ENCODE results near the gene IVD. TPM values are rescaled to one million over a fixed set of nuclear protein-coding genes. Genes with fewer than 3 reads are reported as not detected.

Gene IVD
- polyA plus RNA-seq, 1 of the 3 experiments (the other 2 are of a cell fraction) = 54.2 TPM

DNA sequence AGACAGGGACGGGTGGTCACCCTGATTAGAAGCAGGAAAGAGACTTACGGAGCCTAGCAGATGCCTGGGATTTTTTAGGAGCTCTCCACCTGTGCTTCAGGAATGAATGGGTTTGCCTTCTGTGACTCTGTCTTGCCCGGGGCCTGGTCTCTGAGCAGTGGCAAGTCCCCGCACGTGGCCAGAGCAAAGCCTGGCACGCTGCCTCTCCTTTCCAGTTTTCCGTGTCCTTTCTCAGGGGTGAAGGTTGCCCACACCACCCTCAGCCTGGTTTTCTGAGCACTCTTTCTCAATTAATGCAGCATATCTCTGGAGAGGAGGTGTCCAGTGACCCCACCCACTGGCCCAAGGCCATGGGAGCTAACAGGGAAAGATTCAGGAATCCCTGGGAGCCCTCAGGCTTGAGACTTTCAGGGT lies 50.7 kb downstream of the IVD start (continued):
- TF ChIP-seq ELF1 (IDR thresholded peaks at IDR 0.05) (no peak), RAD21 (IDR thresholded peaks at IDR 0.05; ENCODE audit: low read length) (no peak), NRF1 (IDR thresholded peaks at IDR 0.05; ENCODE audit: low read depth, low read length) (no peak), EZH2phosphoT487 (IDR thresholded peaks at IDR 0.05; ENCODE audit: borderline replicate concordance, low read depth) (no peak), EP300 (IDR thresholded peaks at IDR 0.05; ENCODE audit: borderline replicate concordance in 1 of 2, low read depth in 1 of 2, low read length in 1 of 2) (no peak), IRF3 (IDR thresholded peaks at IDR 0.05; ENCODE audit: low read depth, low read length) (no peak), FOXM1 (IDR thresholded peaks at IDR 0.05; ENCODE audit: low read depth) (no peak)

GRCh38 chr15:40456738-40457137 lies 51.1 kb downstream of the IVD start:
- ChIA-PET CTCF (interaction anchor here (0.5 to 2.3 kb wide), 7 partner anchors 13 to 136 kb away, joined by 3 to 11 read pairs (median 4); no protein-coding TSS in a partner anchor), POLR2A (interaction anchor here (0.7 to 1.0 kb wide), 3 partner anchors 13 to 113 kb away, joined by 3 read pairs; partner anchors contain the start of gene RPUSD2)
- Histone ChIP-seq H3K36me3 (replicated peaks in 1 of 2; ENCODE audit: control insufficient read depth in 1 of 2, insufficient read depth in 2 of 2, low read length in 1 of 2) (peaks cover 0 to 15% of the 10 kb centered on the region in 2 experiments), H3K9ac (no peak overlapping the region), H3K27ac (ENCODE audit: low read depth in 2 of 2, low read length in 1 of 2) (no peak overlapping the region; a peak in 1 of 4 replicates), H3K9me3 (no peaks in the 10 kb centered on the region), H3K4me2 (no peak overlapping the region), H4K20me1 (ENCODE audit: insufficient read depth) (peaks cover 59% of the 10 kb centered on the region), H3F3A (replicated peaks; ENCODE audit: insufficient read depth) (no peaks in the 10 kb centered on the region), H3K9me2 (no peaks in the 10 kb centered on the region), H3K4me1 (ENCODE audit: control insufficient read depth in 1 of 2, insufficient read depth in 2 of 2, low read depth in 1 of 2, low read length in 1 of 2) (peaks cover 22 to 23% of the 10 kb centered on the region in 2 experiments; a peak in 3 of 4 replicates), H3K4me3 (ENCODE audit: low read depth in 2 of 2, low read length in 1 of 2) (no peak overlapping the region), H3K79me2 (ENCODE audit: insufficient read depth) (peaks cover 56% of the 10 kb centered on the region), H3K27me3 (ENCODE audit: insufficient read depth) (no peaks in the 10 kb centered on the region), H2AFZ (ENCODE audit: low read depth) (no peak overlapping the region)
- TF ChIP-seq FOSL2 (IDR thresholded peaks at IDR 0.05; ENCODE audit: borderline replicate concordance, low read depth) (no peak), MEF2A (IDR thresholded peaks at IDR 0.05; ENCODE audit: borderline replicate concordance, low read depth) (no peak), ELF1 (IDR thresholded peaks at IDR 0.05) (no peak), FOXJ3 (CRISPR knock-in tag; IDR thresholded peaks at IDR 0.05) (no peak), USF1 (IDR thresholded peaks at IDR 0.05; ENCODE audit: borderline replicate concordance, low read depth) (no peak), NFIC (IDR thresholded peaks at IDR 0.05; ENCODE audit: borderline replicate concordance) (no peak), FOXM1 (IDR thresholded peaks at IDR 0.05; ENCODE audit: low read depth) (no peak), NRF1 (IDR thresholded peaks at IDR 0.05; ENCODE audit: low read depth, low read length) (no peak), CTCF (IDR thresholded peaks at IDR 0.05) (no peak), POLR2AphosphoS5 (IDR thresholded peaks at IDR 0.05; ENCODE audit: low read depth, low read length) (no peak), RXRA (IDR thresholded peaks at IDR 0.05; ENCODE audit: borderline replicate concordance, low read depth) (no peak)
- TF ChIP-seq, protein P1, sequence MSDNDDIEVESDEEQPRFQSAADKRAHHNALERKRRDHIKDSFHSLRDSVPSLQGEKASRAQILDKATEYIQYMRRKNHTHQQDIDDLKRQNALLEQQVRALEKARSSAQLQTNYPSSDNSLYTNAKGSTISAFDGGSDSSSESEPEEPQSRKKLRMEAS (IDR thresholded peaks at IDR 0.05; ENCODE audit: low read depth) = no peak
- DNase-seq = no peak
- 100% methylated on average over 3 of the region's 4 CpGs for WGBS (ENCODE audit: low lambda C conversion rate)

Measured in SK-N-SH (cell line).